ENCODE results near the gene GANAB. TPM values are rescaled to one million over a fixed set of nuclear protein-coding genes. Genes with fewer than 3 reads are reported as not detected.

GANAB gene
- total and polyA plus RNA-seq, 2 of the 13 experiments (the other 11 are each of a cell fraction or from before 2014, with no cell fraction given) = 99.5 to 234 TPM

GRCh38 chr11:62613291-62613778 lies 33.1 kb downstream of the GANAB start (continued):
- no peak for TF ChIP-seq ZNF468 (CRISPR knock-in tag; IDR thresholded peaks at IDR 0.05)
- no peak for TF ChIP-seq FIP1L1 (IDR thresholded peaks at IDR 0.05; ENCODE audit: borderline replicate concordance, insufficient read depth, low read depth, low read length)
- TF ChIP-seq RNF219 (CRISPR knock-in tag; IDR thresholded peaks at IDR 0.05) = no peak
- no peak for TF ChIP-seq MATR3 (CRISPR knock-in tag; IDR thresholded peaks at IDR 0.05)
- no peak for TF ChIP-seq ARID5B (CRISPR knock-in tag; IDR thresholded peaks at IDR 0.05)
- peak; percentile 81; the same call in 1 of the 2 replicates for TF ChIP-seq HIC2 (CRISPR knock-in tag; IDR thresholded peaks at IDR 0.05; ENCODE audit: low read depth)
- TF ChIP-seq SMARCC2 (IDR thresholded peaks at IDR 0.05) = no peak
- no peak for TF ChIP-seq ELF1 (CRISPR knock-in tag; IDR thresholded peaks at IDR 0.05)
- TF ChIP-seq ZNF503 (CRISPR knock-in tag; IDR thresholded peaks at IDR 0.05) = no peak
- TF ChIP-seq SMAD3 (CRISPR knock-in tag; IDR thresholded peaks at IDR 0.05) = no peak
- no peak for TF ChIP-seq ZSCAN5A (CRISPR knock-in tag; IDR thresholded peaks at IDR 0.05; ENCODE audit: borderline replicate concordance)
- TF ChIP-seq ZNF234 (CRISPR knock-in tag; conservative IDR thresholded peaks at IDR 0.05) = no peak
- no peak for TF ChIP-seq PHB2 (IDR thresholded peaks at IDR 0.05; ENCODE audit: partially characterized antibody)
- TF ChIP-seq ZNF597 (CRISPR knock-in tag; IDR thresholded peaks at IDR 0.05) = no peak
- no peak for TF ChIP-seq NR2F2 (IDR thresholded peaks at IDR 0.05; ENCODE audit: borderline replicate concordance, low read depth)
- TF ChIP-seq ZNF256 (CRISPR knock-in tag; conservative IDR thresholded peaks at IDR 0.05) = no peak
- no peak for TF ChIP-seq ZNF33B (CRISPR knock-in tag; IDR thresholded peaks at IDR 0.05)
- no peak for TF ChIP-seq SMAD1 (CRISPR knock-in tag; IDR thresholded peaks at IDR 0.05; ENCODE audit: borderline replicate concordance, low read depth)
